K562 (cell line): Measurements from ENCODE around the gene SLC5A3. TPM values are rescaled to one million over a fixed set of nuclear protein-coding genes. Genes with fewer than 3 reads are reported as not detected.

ENCODE experiments used
- CREM ChIP-seq: IDR thresholded peaks from 2 replicates; pipeline ENCODE4 v1.6.1; 2014; ENCODE audit warnings: antibody characterized with exemption, low read depth
- CXXC5 ChIP-seq: fragments of 250-450 bp; sonication (Bioruptor Pico); IDR thresholded peaks from 2 replicates; pipeline ENCODE4 v1.8.0; 2022; ENCODE audit warnings: inconsistent platforms, mild to moderate bottlenecking, moderate library complexity
- ESRRA ChIP-seq: fragments of 450-650 bp; IDR thresholded peaks from 2 replicates; pipeline ENCODE4 v1.6.1; 2014; ENCODE audit warnings: low read depth, mild to moderate bottlenecking, moderate library complexity, borderline replicate concordance
- FOSL1 ChIP-seq: fragments of 200-800 bp; sonication (Bioruptor generic); conservative IDR thresholded peaks from 2 replicates; pipeline ENCODE4 v1.6.1; 2016; ENCODE audit warnings: missing genetic modification characterization, missing compliant biosample characterization
- HCFC1 ChIP-seq: IDR thresholded peaks from 2 replicates; pipeline ENCODE4 v1.6.1; 2012; ENCODE audit warnings: low read depth, low read length, improper control_type of control experiment
- HMG20A ChIP-seq: fragments of 450-650 bp; formaldehyde crosslinking; conservative IDR thresholded peaks from 2 replicates; pipeline ENCODE4 v1.4.0; 2020; ENCODE audit warnings: mild to moderate bottlenecking, mixed read lengths
- JUND ChIP-seq, 2 experiments: IDR thresholded peaks; 2 replicates in 1 of 2; 3 replicates in 1 of 2; pipeline ENCODE4 v1.6.1; 2011; ENCODE audit warnings: borderline replicate concordance in 2 of 2, low read depth in 2 of 2, low read length in 2 of 2, improper control_type of control experiment in 1 of 2, missing biosample characterization in 1 of 2, missing genetic modification characterization in 1 of 2, missing genetic modification reagents in 1 of 2
- MTA1 ChIP-seq: fragments of 450-650 bp; IDR thresholded peaks from 2 replicates; pipeline ENCODE4 v1.6.1; 2017; ENCODE audit warnings: borderline replicate concordance
- NR2C2 ChIP-seq, 2 experiments: fragments of 200-800 bp in 1 of 2; sonication (Bioruptor generic) in 1 of 2; sonication (generic) in 1 of 2; formaldehyde crosslinking in 1 of 2; IDR thresholded peaks; 2 replicates each; pipeline versions ENCODE4 v1.6.1 to v1.8.0; 2016 to 2022; ENCODE audit warnings: mild to moderate bottlenecking in 1 of 2, missing compliant biosample characterization in 1 of 2, missing genetic modification characterization in 1 of 2, missing genetic modification reagents in 1 of 2
- NR4A1 ChIP-seq, 2 experiments: fragments of 250-450 bp in 1 of 2; fragments of 450-650 bp in 1 of 2; sonication (Bioruptor Pico) in 1 of 2; IDR thresholded peaks; 2 replicates each; pipeline versions ENCODE4 v1.4.0 to v1.6.1; 2016 to 2020; ENCODE audit warnings: mild to moderate bottlenecking in 2 of 2, missing compliant biosample characterization in 1 of 2, missing genetic modification characterization in 1 of 2, moderate library complexity in 1 of 2
- PHF20 ChIP-seq: fragments of 450-650 bp; IDR thresholded peaks from 2 replicates; pipeline ENCODE4 v1.6.1; 2018; ENCODE audit not compliant: partially characterized antibody
- PHTF2 ChIP-seq: fragments of 250-450 bp; sonication (Bioruptor Pico); IDR thresholded peaks from 2 replicates; pipeline ENCODE4 v1.5.0; 2021; ENCODE audit warnings: mild to moderate bottlenecking
- POLR2G ChIP-seq: fragments of 200-400 bp; formaldehyde crosslinking; IDR thresholded peaks from 2 replicates; pipeline ENCODE4 v1.6.1; 2017; ENCODE audit warnings: low read depth, mild to moderate bottlenecking, antibody characterized with exemption, low read length, moderate library complexity
- TEAD1 ChIP-seq, 2 experiments: fragments of 450-650 bp in 1 of 2; sonication (generic) in 1 of 2; formaldehyde crosslinking; IDR thresholded peaks; 2 replicates each; pipeline versions ENCODE4 v1.4.0 to v1.8.0; 2020 to 2022; ENCODE audit warnings: mild to moderate bottlenecking in 2 of 2, missing genetic modification reagents in 1 of 2
- USF2 ChIP-seq: sonication (generic); formaldehyde crosslinking; IDR thresholded peaks from 2 replicates; pipeline ENCODE4 v1.5.0; 2020; ENCODE audit warnings: missing genetic modification reagents
- ZBTB40 ChIP-seq, 2 experiments: fragments of 450-650 bp in 1 of 2; sonication (generic) in 1 of 2; formaldehyde crosslinking in 1 of 2; IDR thresholded peaks; 2 replicates each; pipeline versions ENCODE4 v1.7.1 to v1.9.0; 2016 to 2022; ENCODE audit warnings: inconsistent platforms in 1 of 2, mild to moderate bottlenecking in 1 of 2, missing genetic modification reagents in 1 of 2
- ZNF766 ChIP-seq: fragments of 200-800 bp; sonication (Bioruptor generic); conservative IDR thresholded peaks from 2 replicates; pipeline ENCODE4 v1.6.1; 2016; ENCODE audit warnings: missing genetic modification characterization, missing compliant biosample characterization
- polyA plus RNA-seq, 8 experiments: library from polyadenylated mRNA; depleted of rRNA in 4 of 8; stranded (reverse) in 5 of 8; unstranded in 3 of 8; fragments of >200 nt; fragmentation: Nextera tagmentation in 2 of 8; fragmentation: Illumina TruSeq in 1 of 8; extraction: Ambion mirVana in 2 of 8; extraction: Trizol in 1 of 8; gene quantifications; 2 replicates each; pipeline versions ENCODE4 v1.2.1 to v1.2.3, GENCODE V29; 2011 to 2014; ENCODE audit warnings: inconsistent platforms in 1 of 8, missing spikeins in 1 of 8
- total RNA-seq, 7 experiments: library from RNA; depleted of rRNA in 6 of 7; stranded (reverse); fragments of >200 nt in 6 of 7; fragmentation: Illumina TruSeq in 2 of 7; extraction: Trizol in 2 of 7; gene quantifications; 2 replicates each; pipeline versions ENCODE4 v1.2.1 to v1.2.3, GENCODE V29; 2011 to 2021; ENCODE audit warnings: low replicate concordance in 1 of 7

Gene SLC5A3
- total and polyA plus RNA-seq, 9 of the 15 experiments (the other 6 are each of a cell fraction or from before 2014, with no cell fraction given): 2.9 to 20.6 (median 9.0) TPM

DNA sequence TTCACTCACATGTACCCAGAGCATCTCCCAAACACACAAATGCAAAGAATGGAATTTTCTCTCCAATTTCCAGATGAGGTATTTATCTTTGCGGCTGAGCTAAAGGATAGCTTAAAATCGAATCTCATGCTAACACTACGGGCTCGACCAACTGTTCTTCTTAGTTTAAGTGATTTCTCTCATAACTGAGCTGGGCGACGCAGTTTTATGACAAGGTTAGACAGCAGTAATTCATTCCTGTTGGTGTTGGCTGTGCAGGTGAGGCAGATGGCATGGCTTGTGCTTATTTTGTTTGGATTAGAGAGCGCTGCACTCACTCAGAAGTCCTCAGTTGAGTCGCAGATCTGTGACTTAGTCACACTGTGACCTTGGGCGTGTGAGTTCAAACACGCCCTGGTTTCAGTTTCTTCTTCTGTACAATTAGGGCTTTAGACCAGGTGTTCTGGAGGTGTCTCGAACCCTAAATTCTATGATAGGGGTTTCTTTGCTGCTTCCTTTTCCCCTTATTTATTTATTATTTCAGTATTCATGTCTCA, 41.5 kb upstream of the SLC5A3 start (continued):
- 0 out of 2 replicates have a peak, but pooled peaks have one; percentile 24 for TF ChIP-seq CXXC5 (CRISPR knock-in tag)
- no peak for TF ChIP-seq PHTF2 (CRISPR knock-in tag)
- TF ChIP-seq HMG20A (CRISPR knock-in tag): no peak
- TF ChIP-seq NR2C2 (CRISPR knock-in tag; IDR thresholded peaks at IDR 0.05): no peak
- peak; percentile 97 for TF ChIP-seq NR2C2 (tag; IDR thresholded peaks at IDR 0.05)
- peak; percentile 37; the same call in 1 of the 2 replicates for TF ChIP-seq ZNF766 (CRISPR knock-in tag)
- TF ChIP-seq JUND (IDR thresholded peaks at IDR 0.05; ENCODE audit: borderline replicate concordance, low read depth, low read length): no peak
- TF ChIP-seq JUND (tag; IDR thresholded peaks at IDR 0.05; ENCODE audit: borderline replicate concordance, low read depth, low read length): 0 out of 3 replicates have a peak, but pooled peaks have one; percentile 27
- TF ChIP-seq PHF20: peak; percentile 54
- TF ChIP-seq POLR2G: no peak
- peak; percentile 81 for TF ChIP-seq CREM
- peak; percentile 80 for TF ChIP-seq ESRRA
- peak; percentile 59 for TF ChIP-seq MTA1
- TF ChIP-seq ZBTB40 (IDR thresholded peaks at IDR 0.05): no peak
- TF ChIP-seq ZBTB40 (CRISPR knock-in tag; IDR thresholded peaks at IDR 0.05): no peak
- TF ChIP-seq HCFC1: peak; percentile 36; the same call in 1 of the 2 replicates
- TF ChIP-seq NR4A1 (CRISPR knock-in tag; IDR thresholded peaks at IDR 0.05): no peak
- 0 out of 2 replicates have a peak, but pooled peaks have one; percentile 28 for TF ChIP-seq NR4A1 (tag; IDR thresholded peaks at IDR 0.05)
- no peak for TF ChIP-seq TEAD1 (CRISPR knock-in tag; IDR thresholded peaks at IDR 0.05)
- no peak for TF ChIP-seq USF2 (CRISPR knock-in tag)
- peak; percentile 43; the same call in 1 of the 2 replicates for TF ChIP-seq FOSL1 (tag)
